Ishikawa (cell line): ENCODE data around the gene EOMES.

Experiments
- EGR1 ChIP-seq: IDR thresholded peaks from 2 replicates; pipeline ENCODE4 v1.6.1; 2012
- EP300 ChIP-seq: IDR thresholded peaks from 2 replicates; pipeline ENCODE4 v1.6.1; 2012; ENCODE audit warnings: borderline replicate concordance
- NFIC ChIP-seq: IDR thresholded peaks from 2 replicates; pipeline ENCODE4 v1.6.1; 2012
- TAF1 ChIP-seq: IDR thresholded peaks from 2 replicates; pipeline ENCODE4 v1.6.1; 2012; ENCODE audit warnings: low read depth, mild to moderate bottlenecking
- TEAD4 ChIP-seq: IDR thresholded peaks from 2 replicates; pipeline ENCODE4 v1.6.1; 2012
- YY1 ChIP-seq: IDR thresholded peaks from 2 replicates; pipeline ENCODE4 v1.6.1; 2012; ENCODE audit warnings: low read depth
- TF ChIP-seq, protein P1 (sequence below): IDR thresholded peaks from 2 replicates; pipeline ENCODE4 v1.6.1; 2012; ENCODE audit warnings: low read depth, mild to moderate bottlenecking

DNA sequence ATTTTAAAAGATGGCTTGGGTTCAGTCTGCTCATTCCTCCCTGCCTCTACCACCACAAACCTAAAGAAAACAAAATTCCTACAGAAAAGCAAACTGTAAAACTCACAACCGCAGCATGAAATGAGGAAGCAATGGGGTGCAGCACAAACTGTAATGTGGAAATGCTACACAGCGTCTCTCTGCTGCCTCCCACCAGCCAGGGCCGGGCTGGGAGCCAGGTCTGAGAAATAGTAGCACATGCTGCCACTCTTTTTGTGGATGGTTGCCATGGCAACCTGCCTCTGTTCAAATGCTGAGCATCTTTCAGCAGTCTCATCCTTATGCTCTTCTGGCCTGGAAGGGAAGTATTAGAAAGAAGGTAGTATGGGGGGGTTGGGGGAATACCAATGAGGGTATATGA lies 55.4 kb downstream of the EOMES start:
- TF ChIP-seq YY1 = no peak
- no peak for TF ChIP-seq EP300
- TF ChIP-seq NFIC = no peak
- TF ChIP-seq, protein P1, sequence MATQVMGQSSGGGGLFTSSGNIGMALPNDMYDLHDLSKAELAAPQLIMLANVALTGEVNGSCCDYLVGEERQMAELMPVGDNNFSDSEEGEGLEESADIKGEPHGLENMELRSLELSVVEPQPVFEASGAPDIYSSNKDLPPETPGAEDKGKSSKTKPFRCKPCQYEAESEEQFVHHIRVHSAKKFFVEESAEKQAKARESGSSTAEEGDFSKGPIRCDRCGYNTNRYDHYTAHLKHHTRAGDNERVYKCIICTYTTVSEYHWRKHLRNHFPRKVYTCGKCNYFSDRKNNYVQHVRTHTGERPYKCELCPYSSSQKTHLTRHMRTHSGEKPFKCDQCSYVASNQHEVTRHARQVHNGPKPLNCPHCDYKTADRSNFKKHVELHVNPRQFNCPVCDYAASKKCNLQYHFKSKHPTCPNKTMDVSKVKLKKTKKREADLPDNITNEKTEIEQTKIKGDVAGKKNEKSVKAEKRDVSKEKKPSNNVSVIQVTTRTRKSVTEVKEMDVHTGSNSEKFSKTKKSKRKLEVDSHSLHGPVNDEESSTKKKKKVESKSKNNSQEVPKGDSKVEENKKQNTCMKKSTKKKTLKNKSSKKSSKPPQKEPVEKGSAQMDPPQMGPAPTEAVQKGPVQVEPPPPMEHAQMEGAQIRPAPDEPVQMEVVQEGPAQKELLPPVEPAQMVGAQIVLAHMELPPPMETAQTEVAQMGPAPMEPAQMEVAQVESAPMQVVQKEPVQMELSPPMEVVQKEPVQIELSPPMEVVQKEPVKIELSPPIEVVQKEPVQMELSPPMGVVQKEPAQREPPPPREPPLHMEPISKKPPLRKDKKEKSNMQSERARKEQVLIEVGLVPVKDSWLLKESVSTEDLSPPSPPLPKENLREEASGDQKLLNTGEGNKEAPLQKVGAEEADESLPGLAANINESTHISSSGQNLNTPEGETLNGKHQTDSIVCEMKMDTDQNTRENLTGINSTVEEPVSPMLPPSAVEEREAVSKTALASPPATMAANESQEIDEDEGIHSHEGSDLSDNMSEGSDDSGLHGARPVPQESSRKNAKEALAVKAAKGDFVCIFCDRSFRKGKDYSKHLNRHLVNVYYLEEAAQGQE = no peak
- no peak for TF ChIP-seq EGR1
- no peak for TF ChIP-seq TAF1
- TF ChIP-seq TEAD4 = no peak
